COR-L47 (cell line): ENCODE measurements around the gene DHTKD1.
"Not testable (repeated sequence)": the region's sequence is repeated elsewhere in the genome, so short reads cannot be mapped to it uniquely, and the experiment has no call there.

ENCODE experiments used
- DNase-seq: peaks from one replicate; lab custom pipeline; 2025; lab: John Stamatoyannopoulos, UW

The DHTKD1 gene

GRCh38 chr10:12150163-12150562 lies 81.4 kb downstream of the DHTKD1 start:
- no peak for DNase-seq

DNA sequence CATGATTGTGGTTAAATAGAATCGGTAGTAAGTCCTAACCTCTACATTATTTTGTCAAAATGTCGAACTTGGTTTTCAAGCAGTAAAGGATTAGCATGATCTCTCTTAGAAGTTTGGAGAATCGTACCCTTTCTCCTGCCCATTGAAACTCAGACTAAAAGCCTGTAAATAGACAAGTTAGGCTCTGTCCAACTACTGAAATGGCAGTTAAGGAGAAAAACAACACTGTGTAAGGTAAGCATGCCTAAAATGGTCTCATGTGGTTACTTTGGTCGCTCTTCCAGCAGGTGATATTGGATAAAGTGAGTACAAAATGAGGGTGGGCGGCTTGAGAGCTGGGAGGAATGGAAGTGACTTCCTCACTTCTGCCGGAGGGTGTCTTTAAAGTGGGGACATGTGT lies 85.8 kb downstream of the DHTKD1 start:
- no peak for DNase-seq

DNA sequence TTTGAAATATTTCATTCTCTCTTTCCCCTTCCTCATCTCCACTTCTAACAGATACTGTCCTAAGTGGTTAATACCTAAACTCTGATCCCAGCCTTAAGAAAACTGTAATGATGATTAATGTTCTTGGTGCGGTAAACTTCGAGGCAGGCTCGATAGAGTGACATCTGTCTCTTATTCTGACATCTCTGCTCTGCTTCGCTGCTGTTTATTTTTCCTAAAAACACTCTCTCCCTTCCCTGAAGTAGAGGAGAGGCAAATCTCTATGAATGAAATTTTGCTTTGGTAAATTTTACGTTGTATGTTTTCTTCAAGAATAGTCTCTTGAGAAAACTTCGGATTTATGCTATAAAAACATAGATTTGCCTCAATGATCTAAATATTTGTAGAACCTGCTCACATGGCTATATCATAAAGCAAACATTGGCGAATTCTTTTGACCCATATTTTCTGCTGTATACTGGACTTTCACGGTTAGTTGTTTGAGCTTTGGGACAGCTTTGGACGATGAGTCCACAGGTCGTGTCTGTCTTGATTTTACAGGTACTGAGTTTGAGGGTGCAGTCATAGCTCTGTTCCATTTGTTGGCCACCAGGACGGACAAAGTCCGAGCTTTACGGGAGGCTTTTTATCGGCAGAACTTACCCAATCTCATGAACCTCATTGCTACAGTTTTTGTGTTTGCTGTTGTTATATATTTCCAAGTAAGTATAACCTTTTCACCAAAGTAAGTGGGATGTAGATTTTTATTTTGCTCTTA lies 87.8 kb downstream of the DHTKD1 start:
- DNase-seq: no peak

DNA sequence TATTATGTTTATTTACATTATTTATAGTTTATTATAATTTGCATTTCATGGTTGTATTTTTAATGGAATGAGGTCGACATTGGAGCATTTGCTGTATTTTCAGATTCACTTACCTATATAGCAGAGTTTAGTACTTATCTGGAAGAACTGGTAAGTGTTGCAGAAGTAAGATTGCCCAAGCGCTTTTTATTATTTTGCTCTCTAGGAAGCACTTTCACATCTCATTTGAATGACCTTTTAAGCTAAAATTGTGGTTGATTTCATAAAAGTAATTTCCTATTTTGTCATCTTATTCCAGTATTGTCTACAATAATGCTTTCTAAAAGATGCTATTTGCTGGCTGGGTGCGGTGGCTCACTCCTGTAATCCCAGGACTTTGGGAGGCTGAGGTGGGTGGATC lies 89.4 kb downstream of the DHTKD1 start:
- no peak for DNase-seq

DNA sequence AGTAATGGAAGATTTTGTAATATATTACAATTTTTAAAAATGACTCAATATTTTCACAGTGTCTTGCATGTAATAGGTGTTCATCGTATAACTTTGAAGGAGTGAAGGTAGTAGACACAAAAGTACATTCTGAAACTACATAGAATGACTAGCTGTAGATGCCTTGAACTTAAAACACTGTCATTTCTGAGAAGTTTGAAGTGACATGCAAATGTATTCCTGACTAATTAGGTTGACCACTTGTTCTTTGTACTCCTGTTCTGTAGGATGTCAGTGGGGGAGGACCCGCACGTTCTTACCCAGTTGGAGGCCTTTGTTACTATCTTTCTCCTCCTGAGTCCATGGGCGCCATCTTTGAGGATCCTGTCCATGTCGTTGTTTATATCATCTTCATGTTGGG lies 91.9 kb downstream of the DHTKD1 start:
- no peak for DNase-seq

DNA sequence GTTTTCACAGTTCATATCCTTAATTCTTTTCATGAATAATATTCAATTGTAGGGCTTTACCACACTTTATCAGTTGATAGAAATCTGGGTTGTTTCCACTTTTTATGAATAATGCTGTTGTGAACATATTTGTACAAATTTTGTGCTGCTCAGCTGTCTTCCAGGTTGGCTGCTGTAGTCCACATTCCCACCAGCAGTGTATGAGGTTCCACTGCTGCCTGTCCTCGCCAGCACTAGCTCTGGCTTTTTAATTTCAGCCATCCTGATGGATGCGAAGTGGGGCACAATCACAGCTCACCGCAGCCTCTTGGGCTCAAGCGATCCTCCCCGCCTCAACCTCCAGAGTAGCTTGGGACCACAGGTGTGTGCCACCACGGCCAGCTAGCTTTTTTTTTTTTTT lies 94.2 kb downstream of the DHTKD1 start:
- no peak for DNase-seq

GRCh38 chr10:12164085-12164484 lies 95.3 kb downstream of the DHTKD1 start:
- no peak for DNase-seq

- no peak for DNase-seq
Measured at GRCh38 chr10:12165036-12165435, 96.3 kb downstream of the DHTKD1 start.

DNA sequence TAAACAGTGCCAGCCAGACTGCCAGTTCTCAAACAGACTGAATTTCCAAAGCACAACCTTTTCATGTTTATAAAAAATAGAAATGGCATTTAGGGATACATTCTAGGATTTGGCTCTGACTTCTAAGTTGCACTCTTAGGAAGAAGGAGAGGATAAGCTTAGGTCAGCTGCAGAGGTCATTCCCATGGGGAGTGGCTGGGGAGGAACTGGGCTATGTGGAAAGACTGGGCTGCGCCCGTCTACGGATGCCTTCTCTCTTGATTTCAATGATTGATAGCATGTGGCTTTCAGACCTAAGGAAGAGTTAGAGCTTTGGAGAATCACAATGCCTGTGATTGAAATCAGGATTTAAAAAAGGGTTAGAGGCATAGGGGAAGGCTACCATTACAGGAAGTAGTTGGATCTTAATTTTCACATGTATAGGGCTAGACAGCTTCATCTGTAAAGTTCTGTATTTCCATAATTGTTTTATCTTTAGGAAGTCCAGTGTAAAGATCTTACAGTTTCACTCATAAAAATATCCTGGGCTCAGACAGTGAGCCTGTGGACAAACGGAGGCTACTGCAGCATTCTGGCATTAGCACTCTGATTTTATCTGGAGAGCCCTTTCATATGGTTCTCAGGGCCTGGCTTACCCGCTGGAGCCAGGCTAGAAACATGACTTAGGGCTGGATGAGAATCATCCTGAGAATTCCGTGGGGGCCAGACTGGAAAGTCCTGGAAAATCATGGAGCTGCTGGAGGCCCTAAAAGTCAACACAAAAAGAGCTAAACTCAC lies 97.4 kb downstream of the DHTKD1 start:
- DNase-seq: no peak

GRCh38 chr10:12171512-12171911 lies 102.8 kb downstream of the DHTKD1 start:
- not testable (repeated sequence) for DNase-seq
